AG04450 (cell line): ENCODE measurements around the gene PYY. TPM values are rescaled to one million over a fixed set of nuclear protein-coding genes. Genes with fewer than 3 reads are reported as not detected.

Experiments used
- CTCF ChIA-PET: fragments of 300-600, 350-600 bp; formaldehyde crosslinking; extraction: SDS; loops from one replicate; lab custom pipeline; 2022; ENCODE audit warnings: antibody characterized with exemption, inconsistent platforms; lab: Charles Lee
- POLR2A ChIA-PET: fragments of 350-600 bp; formaldehyde crosslinking; extraction: SDS; loops from one replicate; lab custom pipeline; 2021; ENCODE audit warnings: antibody characterized with exemption, inconsistent platforms; lab: Yijun Ruan, JAX
- DNase-seq: peaks from one replicate; pipeline ENCODE4 v3.0.0-alpha.2; 2011; ENCODE audit warnings: low read depth, low spot score
- H3K27ac ChIP-seq: one replicate; pipeline ENCODE4 v1.5.1; 2012; ENCODE audit warnings: low read depth, low read length, control low read depth
- H3K27me3 ChIP-seq: one replicate; pipeline ENCODE4 v1.6.0; 2012; ENCODE audit warnings: low read length; ENCODE audit not compliant: control insufficient read depth, insufficient read depth
- H3K4me3 ChIP-seq: 2 replicates; pipeline ENCODE4 v1.5.1; 2011; ENCODE audit warnings: mild to moderate bottlenecking, low read depth, low read length, control low read depth
- H3K9me3 ChIP-seq: 2 replicates; pipeline ENCODE4 v1.5.1; 2012; ENCODE audit warnings: low read length; ENCODE audit not compliant: control insufficient read depth, insufficient read depth
- CTCF ChIP-seq: IDR thresholded peaks from 2 replicates; pipeline ENCODE4 v1.5.1; 2011; ENCODE audit warnings: low read depth, low read length, control low read depth, inconsistent platforms
- polyA plus RNA-seq: library from polyadenylated mRNA; depleted of rRNA; stranded (reverse); fragments of >200 nt; gene quantifications from 2 replicates; pipeline ENCODE4 v1.2.3, GENCODE V29; 2011; rRNA removed

The PYY gene
- polyA plus RNA-seq, 1 experiment = not detected

- Histone ChIP-seq H3K27me3 (peaks cover 37% of the 10 kb centered on the region), H3K9me3 (no peaks in the 10 kb centered on the region; the same call in 1 of the 2 replicates), H3K27ac (no peak overlapping the region), H3K4me3 (peak overlapping the region; percentile 68)
- no peak for TF ChIP-seq CTCF
- ChIA-PET CTCF (interaction anchor here (1.6 kb wide), 1 partner anchor 38 kb away, joined by 4 read pairs; no protein-coding TSS in a partner anchor), POLR2A (no interaction called here)
- DNase-seq = no peak
Observed at GRCh38 chr17:43905985-43906852, 47.5 kb downstream of the PYY start.

- ChIA-PET CTCF (no interaction called here), POLR2A (no interaction called here)
- Histone ChIP-seq H3K9me3 (no peaks in the 10 kb centered on the region; the same call in 1 of the 2 replicates), H3K27ac (no peak overlapping the region), H3K4me3 (no peak overlapping the region), H3K27me3 (peaks cover 37% of the 10 kb centered on the region)
- DNase-seq = no peak
- no peak for TF ChIP-seq CTCF
Observed at GRCh38 chr17:43905400-43905984, 48.2 kb downstream of the PYY start.

Other genes with a start within 250 kb of the PYY start
- gene SOST, start 195.1 kb downstream of the PYY start, polyA plus RNA-seq = not detected in 2 replicates
- 45.3 and 45.9 TPM in 2 replicates for gene DUSP3, start 175.0 kb downstream of the PYY start, polyA plus RNA-seq
- gene CFAP97D1, start 173.5 kb downstream of the PYY start, polyA plus RNA-seq = 0.02 TPM in 1 of 2 replicates, not detected in the other
- gene MPP3, start 120.8 kb downstream of the PYY start, polyA plus RNA-seq = 4.5 and 4.7 TPM in 2 replicates
- gene CD300LG, start 106.8 kb downstream of the PYY start, polyA plus RNA-seq = not detected in 2 replicates
- gene MPP2, start 46.4 kb downstream of the PYY start, polyA plus RNA-seq = 2.4 and 2.5 TPM in 2 replicates
- gene PPY, start 11.5 kb downstream of the PYY start, polyA plus RNA-seq = not detected in 2 replicates
- 0.93 and 1.1 TPM in 2 replicates for gene NAGS, start 50.7 kb upstream of the PYY start, polyA plus RNA-seq
- 31.3 and 35.5 TPM in 2 replicates for gene TMEM101, start 61.0 kb upstream of the PYY start, polyA plus RNA-seq
- 46.5 and 57.5 TPM in 2 replicates for gene LSM12, start 112.7 kb upstream of the PYY start, polyA plus RNA-seq
- 69.8 and 87.4 TPM in 2 replicates for gene G6PC3, start 116.8 kb upstream of the PYY start, polyA plus RNA-seq
- gene HDAC5, start 169.7 kb upstream of the PYY start, polyA plus RNA-seq = 21.3 and 36.7 TPM in 2 replicates
- 0.86 and 0.97 TPM in 2 replicates for gene HROB, start 188.0 kb upstream of the PYY start, polyA plus RNA-seq
- not detected in 2 replicates for gene ASB16, start 216.8 kb upstream of the PYY start, polyA plus RNA-seq
- gene TMUB2, start 233.0 kb upstream of the PYY start, polyA plus RNA-seq = 34.3 and 37.1 TPM in 2 replicates
- 44.1 and 51.6 TPM in 2 replicates for gene ATXN7L3, start 245.9 kb upstream of the PYY start, polyA plus RNA-seq